Central memory CD4-positive, alpha-beta T cell (primary cell): ENCODE data around the gene NKTR.

Source experiments
- DNase-seq: peaks from one replicate; pipeline ENCODE4 v3.0.0; 2022

The NKTR gene

DNA sequence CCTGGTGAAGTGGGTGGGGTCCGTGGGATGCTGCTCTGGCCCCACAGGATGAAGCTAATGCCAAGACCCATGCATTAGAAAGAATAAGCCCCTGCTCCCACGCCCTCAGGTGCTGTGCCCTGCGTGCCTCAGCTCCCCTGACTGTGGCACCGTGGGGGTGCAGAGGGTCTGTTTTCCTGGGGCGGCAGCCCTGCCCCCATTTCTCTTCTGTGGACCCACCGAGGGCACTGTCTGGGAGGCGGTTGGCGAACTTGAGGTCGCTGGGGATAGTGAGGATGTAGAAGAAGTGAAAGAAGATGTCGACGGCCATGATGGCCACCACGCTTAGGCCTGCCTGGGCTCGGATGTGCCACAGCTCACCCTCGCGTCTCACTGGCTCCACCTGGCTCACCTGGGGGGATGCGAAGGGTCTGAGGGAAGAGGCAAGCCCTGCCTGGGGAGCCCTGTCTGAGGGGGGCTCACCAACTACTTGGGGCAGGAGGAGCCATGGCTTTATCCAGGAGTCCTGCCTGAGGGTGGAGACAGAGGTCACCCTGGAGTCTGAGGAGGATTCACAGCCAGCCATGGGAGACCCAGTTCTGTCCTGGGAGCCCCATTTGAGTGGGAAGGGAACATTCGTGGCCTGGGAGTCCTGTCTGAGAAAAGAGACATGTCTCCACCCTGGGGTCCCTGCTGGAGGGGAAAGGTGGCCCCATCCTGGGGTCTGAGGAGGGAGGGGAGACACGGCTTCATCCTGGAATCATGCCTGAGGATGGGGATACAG is 97.0 kb downstream of the NKTR start:
- DNase-seq, result no peak
